Loucy (cell line): ENCODE results near the gene MAN1B1.

ENCODE experiments used
- H2AFZ ChIP-seq: fragments of 200-600 bp; sonication (generic); 2 replicates; pipeline ENCODE4 v1.6.0; 2016; ENCODE audit warnings: antibody characterized with exemption, mild to moderate bottlenecking, low read length, moderate library complexity
- H3F3A ChIP-seq: fragments of 200-600 bp; 2 replicates; pipeline ENCODE4 v1.6.0; 2016; ENCODE audit warnings: antibody characterized with exemption, low read depth, mild to moderate bottlenecking
- H3K27me3 ChIP-seq: fragments of 200-600 bp; sonication (generic); 2 replicates; pipeline ENCODE4 v1.6.1; 2014; ENCODE audit warnings: low read length, mild to moderate bottlenecking; ENCODE audit not compliant: insufficient read depth, poor library complexity, severe bottlenecking
- H3K36me3 ChIP-seq: fragments of 200-600 bp; sonication (generic); 2 replicates; pipeline ENCODE4 v1.6.1; 2016; ENCODE audit warnings: low read length; ENCODE audit not compliant: insufficient read depth
- H3K4me1 ChIP-seq: fragments of 200-600 bp; sonication (generic); 2 replicates; pipeline ENCODE4 v1.5.1; 2014; ENCODE audit warnings: low read length, mild to moderate bottlenecking; ENCODE audit not compliant: insufficient read depth, poor library complexity, severe bottlenecking
- H3K4me2 ChIP-seq: fragments of 200-600 bp; sonication (generic); 2 replicates; pipeline ENCODE4 v1.6.0; 2014; ENCODE audit warnings: antibody characterized with exemption, low read length, low read depth, mild to moderate bottlenecking; ENCODE audit not compliant: poor library complexity, severe bottlenecking
- H3K4me3 ChIP-seq: fragments of 200-600 bp; sonication (generic); 2 replicates; pipeline ENCODE4 v1.5.1; 2014; ENCODE audit warnings: low read length, mild to moderate bottlenecking, mixed read lengths; ENCODE audit not compliant: poor library complexity, severe bottlenecking
- H3K79me2 ChIP-seq: fragments of 200-600 bp; sonication (generic); 2 replicates; pipeline ENCODE4 v1.6.1; 2014; ENCODE audit warnings: low read length; ENCODE audit not compliant: insufficient read depth
- H3K9ac ChIP-seq: fragments of 200-600 bp; sonication (generic); 2 replicates; pipeline ENCODE4 v1.6.0; 2014; ENCODE audit warnings: mild to moderate bottlenecking, low read depth, low read length, moderate library complexity; ENCODE audit not compliant: poor library complexity, severe bottlenecking
- H3K9me2 ChIP-seq: fragments of 200-600 bp; sonication (generic); replicated peaks from 2 replicates; pipeline ENCODE4 v1.6.1; 2016; ENCODE audit warnings: low read depth, low read length, mixed read lengths
- H3K9me3 ChIP-seq: fragments of 200-600 bp; sonication (generic); 2 replicates; pipeline ENCODE4 v1.6.1; 2014; ENCODE audit warnings: mild to moderate bottlenecking, antibody characterized with exemption, low read length, low read depth; ENCODE audit not compliant: insufficient read depth
- H4K20me1 ChIP-seq: fragments of 200-600 bp; sonication (generic); 2 replicates; pipeline ENCODE4 v1.6.0; 2014; ENCODE audit warnings: antibody characterized with exemption, low read length, mild to moderate bottlenecking; ENCODE audit not compliant: insufficient read depth, poor library complexity, severe bottlenecking
- EZH2phosphoT487 ChIP-seq: fragments of 200-600 bp; IDR thresholded peaks from 2 replicates; pipeline ENCODE4 v1.6.1; 2018; ENCODE audit warnings: antibody characterized with exemption, mild to moderate bottlenecking, moderate library complexity, borderline replicate concordance
- TF ChIP-seq, protein P1 (sequence below): fragments of 200-600 bp; sonication (generic); conservative IDR thresholded peaks from 2 replicates; pipeline ENCODE4 v1.5.1; 2014; ENCODE audit warnings: mild to moderate bottlenecking, antibody characterized with exemption, low read length

The MAN1B1 gene

DNA sequence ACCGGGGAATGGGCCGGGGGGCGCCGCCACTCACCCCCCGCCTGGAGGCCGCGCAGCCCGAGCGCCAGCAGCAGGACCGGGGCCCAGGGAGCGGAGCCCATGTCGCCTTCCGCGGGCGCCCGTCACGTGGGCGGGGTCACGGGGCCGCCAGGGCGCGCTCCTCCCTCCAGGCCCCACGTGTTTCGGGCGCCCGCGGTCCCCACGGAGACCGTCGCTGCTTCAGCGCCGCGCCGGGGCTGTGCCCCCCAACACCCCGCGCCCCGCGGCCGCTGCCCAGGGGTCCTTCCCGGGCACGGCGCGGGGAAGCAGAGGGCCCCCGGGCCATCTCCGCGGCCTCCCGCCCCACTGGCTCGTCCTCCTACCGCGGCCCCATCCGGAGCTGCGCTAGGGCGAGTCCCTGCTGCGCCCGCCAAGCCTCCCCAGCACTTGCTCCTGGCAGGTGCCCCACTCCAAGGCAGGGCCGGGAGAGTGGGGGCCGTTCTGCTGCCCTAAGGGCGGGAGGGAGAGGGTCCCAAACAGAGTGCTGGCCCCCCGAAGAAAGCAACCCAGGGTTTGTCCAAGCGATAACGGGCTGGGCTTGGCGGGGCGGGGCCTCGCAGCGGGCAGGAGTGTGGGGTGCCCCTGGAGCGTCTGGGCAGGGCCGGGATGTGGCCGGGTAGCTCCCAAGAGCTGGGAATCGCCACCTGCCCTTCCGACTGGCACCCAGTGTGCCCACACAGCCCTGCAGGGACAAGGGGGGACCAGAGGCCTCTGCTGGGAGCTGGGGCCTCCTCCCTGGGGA is 28.0 kb downstream of the MAN1B1 start, which contains the start of gene DPP7:
Gene DPP7 (minus strand): TSS at position 121 of the 781 bp plus-strand sequence. CDS start 20 bp downstream, at position 101.
- Histone ChIP-seq H4K20me1 (no peaks in the 10 kb centered on the region), H3K79me2 (no peaks in the 10 kb centered on the region), H3K4me1 (peaks cover 7% of the 10 kb centered on the region), H3K9me2 (no peaks in the 10 kb centered on the region), H3F3A (no peaks in the 10 kb centered on the region), H3K4me2 (peak within 1 kb of the TSS; percentile 90), H3K27me3 (no peaks in the 10 kb centered on the region), H3K9ac (peak within 1 kb of the TSS; percentile 78), H3K36me3 (peaks cover 1% of the 10 kb centered on the region; the same call in 1 of the 2 replicates), H2AFZ (peak within 1 kb of the TSS; percentile 90; the same call in 1 of the 2 replicates), H3K4me3 (peak within 1 kb of the TSS; percentile 75), H3K9me3 (no peaks in the 10 kb centered on the region)
- TF ChIP-seq, protein P1, sequence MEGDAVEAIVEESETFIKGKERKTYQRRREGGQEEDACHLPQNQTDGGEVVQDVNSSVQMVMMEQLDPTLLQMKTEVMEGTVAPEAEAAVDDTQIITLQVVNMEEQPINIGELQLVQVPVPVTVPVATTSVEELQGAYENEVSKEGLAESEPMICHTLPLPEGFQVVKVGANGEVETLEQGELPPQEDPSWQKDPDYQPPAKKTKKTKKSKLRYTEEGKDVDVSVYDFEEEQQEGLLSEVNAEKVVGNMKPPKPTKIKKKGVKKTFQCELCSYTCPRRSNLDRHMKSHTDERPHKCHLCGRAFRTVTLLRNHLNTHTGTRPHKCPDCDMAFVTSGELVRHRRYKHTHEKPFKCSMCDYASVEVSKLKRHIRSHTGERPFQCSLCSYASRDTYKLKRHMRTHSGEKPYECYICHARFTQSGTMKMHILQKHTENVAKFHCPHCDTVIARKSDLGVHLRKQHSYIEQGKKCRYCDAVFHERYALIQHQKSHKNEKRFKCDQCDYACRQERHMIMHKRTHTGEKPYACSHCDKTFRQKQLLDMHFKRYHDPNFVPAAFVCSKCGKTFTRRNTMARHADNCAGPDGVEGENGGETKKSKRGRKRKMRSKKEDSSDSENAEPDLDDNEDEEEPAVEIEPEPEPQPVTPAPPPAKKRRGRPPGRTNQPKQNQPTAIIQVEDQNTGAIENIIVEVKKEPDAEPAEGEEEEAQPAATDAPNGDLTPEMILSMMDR, result no peak
- TF ChIP-seq EZH2phosphoT487, result no peak

DNA sequence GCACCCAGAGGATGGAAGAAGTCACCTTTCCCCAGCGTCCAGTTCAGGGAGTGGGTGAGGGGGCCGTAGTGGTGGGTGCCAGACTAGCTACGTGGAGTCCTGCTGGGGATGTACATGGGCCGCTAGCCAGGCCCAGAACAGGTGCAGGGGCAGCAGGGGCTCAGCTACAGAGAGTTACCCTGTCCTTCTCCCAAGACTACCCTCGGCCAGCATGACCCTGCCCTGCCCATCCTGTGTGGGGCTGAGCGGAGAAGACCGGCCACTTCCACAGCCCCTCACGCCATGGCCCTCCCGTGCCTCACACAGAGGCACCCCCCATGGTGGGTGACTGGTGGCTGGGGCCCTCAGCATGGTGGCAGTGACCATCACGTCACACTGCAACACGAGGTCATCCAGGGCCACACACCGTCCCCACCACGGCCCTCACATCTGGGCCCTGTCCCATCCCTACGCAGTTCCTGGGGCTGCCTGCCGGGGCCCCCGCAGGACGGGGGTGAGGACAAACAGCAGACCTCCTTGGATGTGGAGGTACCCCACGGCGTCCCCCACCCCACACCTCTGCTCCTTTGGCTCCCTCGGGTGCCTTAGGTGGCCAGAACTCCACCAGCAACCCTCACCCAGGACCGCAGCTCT is 28.7 kb downstream of the MAN1B1 start:
- no peaks in the 10 kb centered on the region for H3K27me3 ChIP-seq
- H3K4me3 ChIP-seq, result peak overlapping the region; percentile 75
- no peaks in the 10 kb centered on the region for H3K9me2 ChIP-seq

DNA sequence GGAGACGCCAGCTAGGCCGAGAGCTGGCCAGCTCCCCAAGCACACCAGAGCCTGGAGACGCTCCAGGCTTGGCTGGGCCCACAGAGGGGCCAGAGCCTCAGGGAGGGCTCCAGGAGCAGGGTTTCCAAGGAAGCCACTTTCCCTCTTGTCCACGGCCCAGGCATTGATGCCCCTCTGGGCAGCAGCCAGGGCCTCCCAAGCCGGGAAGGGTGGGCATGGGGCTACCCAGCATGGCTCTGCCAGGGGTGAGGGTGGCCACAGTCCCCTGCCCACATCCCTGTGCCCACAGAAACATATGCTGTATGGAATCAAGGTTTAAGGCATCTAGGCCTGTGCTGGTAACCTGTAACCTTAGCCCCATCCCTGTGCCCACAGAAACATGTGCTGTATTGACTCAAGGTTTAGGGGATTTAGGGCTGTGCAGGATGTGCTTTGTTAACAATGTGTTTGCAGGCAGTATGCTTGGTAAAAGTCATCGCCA is 29.3 kb downstream of the MAN1B1 start:
- no peaks in the 10 kb centered on the region for H3K36me3 ChIP-seq
- no peak overlapping the region for H2AFZ ChIP-seq
- no peaks in the 10 kb centered on the region for H3K9me2 ChIP-seq
- no peaks in the 10 kb centered on the region for H3F3A ChIP-seq
- no peaks in the 10 kb centered on the region for H3K79me2 ChIP-seq
- H4K20me1 ChIP-seq, result no peaks in the 10 kb centered on the region
- TF ChIP-seq, protein P1, result no peak
- H3K9ac ChIP-seq, result no peak overlapping the region
- no peak overlapping the region for H3K4me2 ChIP-seq
- peaks cover 7% of the 10 kb centered on the region for H3K4me1 ChIP-seq
- H3K9me3 ChIP-seq, result no peaks in the 10 kb centered on the region
- H3K4me3 ChIP-seq, result no peak overlapping the region
- no peaks in the 10 kb centered on the region for H3K27me3 ChIP-seq

More for the DNA sequence above, 28.7 kb downstream of the MAN1B1 start:
- Histone ChIP-seq H3K4me1 (peaks cover 7% of the 10 kb centered on the region), H3K4me2 (peak overlapping the region; percentile 90), H2AFZ (no peak overlapping the region), H3K79me2 (no peaks in the 10 kb centered on the region), H4K20me1 (no peaks in the 10 kb centered on the region), H3K36me3 (no peaks in the 10 kb centered on the region; the same call in 1 of the 2 replicates), H3K9me3 (no peaks in the 10 kb centered on the region), H3K9ac (peak overlapping the region; percentile 78), H3F3A (no peaks in the 10 kb centered on the region)
- TF ChIP-seq, protein P1, result no peak; the same call in 1 of the 2 replicates
- no peak for TF ChIP-seq EZH2phosphoT487
